HG03457 (cell line): Measurements from ENCODE around the gene HIPK4.
"Not testable (repeated sequence)": the region's sequence is repeated elsewhere in the genome, so short reads cannot be mapped to it uniquely, and the experiment has no call there.

Experiments
- ATAC-seq: cut with Tn5 transposase; IDR thresholded peaks from one replicate; pipeline ENCODE4 v1.9.1; 2021; ENCODE audit warnings: moderate number of reproducible peaks; ENCODE audit not compliant: unreplicated experiment

The HIPK4 gene

GRCh38 chr19:40390084-40390742, at the start of gene HIPK4:
Gene HIPK4 (minus strand): TSS chr19:40390181. CDS start chr19:40389902, 279 bp downstream.
- no peak for ATAC-seq

GRCh38 chr19:40438284-40438683, 48.3 kb upstream of the HIPK4 start:
- ATAC-seq = no peak

DNA sequence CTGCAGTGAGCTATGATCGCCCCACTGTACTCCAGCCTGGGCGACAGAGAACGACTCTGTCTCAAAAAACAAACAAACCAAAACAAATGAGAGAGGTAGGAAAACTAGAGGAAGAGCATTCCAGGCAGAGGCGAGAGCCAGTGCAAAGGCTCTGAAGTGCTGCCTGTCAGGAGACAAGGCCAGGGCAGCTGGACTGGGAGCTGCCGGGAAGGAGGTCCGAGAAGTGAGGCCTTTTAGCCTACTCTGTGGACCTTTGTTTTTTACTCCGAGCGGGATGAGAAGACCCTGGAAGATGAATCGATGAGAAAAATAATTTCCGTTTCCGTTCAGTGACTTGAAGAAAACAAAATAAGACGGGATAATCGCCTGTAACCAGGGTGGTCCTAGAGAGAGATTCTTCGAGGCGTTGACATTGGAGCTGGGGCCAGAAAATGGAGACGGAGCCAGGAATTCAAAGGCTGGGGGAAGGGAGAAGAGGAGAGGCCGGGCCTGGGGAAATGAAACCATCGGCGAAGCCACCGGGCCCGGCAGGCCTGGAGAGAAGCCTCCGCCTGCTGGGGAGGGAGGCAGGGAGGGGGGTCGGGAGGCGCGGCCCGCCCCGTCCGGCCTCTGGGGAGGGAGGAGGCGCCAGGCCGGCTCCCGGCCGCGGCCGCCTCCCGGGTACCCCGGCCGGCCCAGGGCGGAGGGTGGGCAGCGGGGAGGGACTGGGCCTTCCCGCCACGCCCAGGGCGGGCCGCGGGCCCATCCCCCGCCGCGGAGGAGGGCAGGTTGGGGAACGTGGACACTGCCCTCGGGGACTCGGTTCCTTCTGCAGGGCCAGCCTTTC, 43.6 kb upstream of the HIPK4 start:
- no peak for ATAC-seq

GRCh38 chr19:40432760-40433159, 42.8 kb upstream of the HIPK4 start:
- ATAC-seq = not testable (repeated sequence)

GRCh38 chr19:40431698-40432097, 41.7 kb upstream of the HIPK4 start:
- ATAC-seq = no peak

DNA sequence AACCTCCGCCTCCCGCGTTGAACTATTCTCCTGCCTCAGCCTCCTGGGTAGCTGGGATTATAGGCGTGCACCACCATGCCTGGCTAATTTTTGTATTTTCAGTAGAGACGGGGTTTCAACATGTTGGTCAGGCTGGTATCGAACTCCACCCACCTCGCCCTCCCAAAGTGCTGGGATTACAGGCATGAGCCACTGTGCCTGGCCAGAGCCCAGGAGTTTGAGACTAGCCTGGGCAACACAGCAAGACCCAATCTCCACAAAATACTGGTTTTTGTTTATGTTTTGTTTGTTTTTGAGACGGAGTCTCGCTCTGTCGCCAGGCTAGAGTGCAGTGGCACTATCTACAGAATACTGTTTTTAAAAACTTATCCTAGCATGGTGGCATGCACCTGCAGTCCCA, 40.3 kb upstream of the HIPK4 start:
- ATAC-seq = not testable (repeated sequence)

DNA sequence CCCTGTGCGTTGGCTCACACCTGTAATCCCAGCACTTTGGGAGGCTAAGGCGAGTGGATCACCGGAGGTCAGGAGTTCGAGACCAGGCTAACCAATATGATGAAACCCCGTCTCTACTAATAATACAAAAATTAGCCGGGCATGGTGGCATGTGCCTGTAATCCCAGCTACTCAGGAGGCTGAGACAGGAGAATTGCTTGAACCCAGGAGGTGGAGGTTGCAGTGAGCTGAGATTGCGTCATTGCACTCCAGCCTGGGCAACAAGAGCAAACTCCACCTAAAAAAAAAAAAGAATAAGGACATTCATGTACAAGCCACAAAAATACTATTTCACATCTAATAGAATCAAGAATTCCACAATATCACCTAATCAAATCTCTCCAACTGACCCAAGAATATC, 38.2 kb upstream of the HIPK4 start:
- ATAC-seq = not testable (repeated sequence)

DNA sequence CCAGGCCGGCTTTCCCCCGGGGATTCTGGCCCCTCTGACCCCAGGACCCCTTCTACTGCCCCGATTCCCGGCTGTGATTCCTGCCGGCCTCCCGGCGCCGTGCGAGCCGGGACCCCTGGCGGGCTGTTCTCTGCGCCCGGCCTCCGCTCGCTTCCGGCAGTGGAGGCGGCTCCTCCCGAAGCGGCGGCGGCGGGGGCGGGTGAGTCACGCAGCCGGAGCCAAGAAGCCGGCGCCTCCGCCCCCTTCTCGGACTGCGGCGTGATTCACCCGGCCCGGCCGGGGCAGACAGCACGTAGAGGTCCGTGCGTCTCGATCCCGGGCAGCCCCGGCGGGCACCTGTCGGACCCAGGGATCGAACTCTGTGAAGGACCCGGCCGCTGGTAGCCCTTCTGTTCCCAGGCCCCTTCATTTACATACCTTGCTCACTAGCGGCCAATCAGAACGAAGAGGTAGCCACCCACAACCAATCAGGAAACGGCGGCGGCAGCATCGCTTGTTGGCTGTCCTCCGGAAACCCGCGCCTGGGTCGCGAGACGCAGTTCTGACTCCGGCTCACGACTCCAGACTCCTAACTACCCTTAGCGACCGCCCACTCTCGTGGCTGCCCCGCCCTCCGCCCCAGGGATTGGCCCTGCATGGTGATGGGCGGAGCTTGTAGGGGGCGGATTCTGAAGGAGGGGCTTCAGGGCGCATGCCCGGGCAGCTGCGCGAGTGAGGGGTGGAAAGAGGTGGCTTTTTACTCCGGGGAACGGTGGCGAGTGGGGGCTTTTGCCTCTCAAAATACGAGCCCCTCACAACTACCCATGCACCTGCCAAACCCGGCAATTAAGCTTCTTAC, 35.7 kb upstream of the HIPK4 start, which contains the start of gene SERTAD1:
Gene SERTAD1, minus strand, starts transcription at position 543 of the 838 bp plus-strand sequence. CDS start 2,446 bp downstream, outside the sequence.
- ATAC-seq = peak; percentile 65

DNA sequence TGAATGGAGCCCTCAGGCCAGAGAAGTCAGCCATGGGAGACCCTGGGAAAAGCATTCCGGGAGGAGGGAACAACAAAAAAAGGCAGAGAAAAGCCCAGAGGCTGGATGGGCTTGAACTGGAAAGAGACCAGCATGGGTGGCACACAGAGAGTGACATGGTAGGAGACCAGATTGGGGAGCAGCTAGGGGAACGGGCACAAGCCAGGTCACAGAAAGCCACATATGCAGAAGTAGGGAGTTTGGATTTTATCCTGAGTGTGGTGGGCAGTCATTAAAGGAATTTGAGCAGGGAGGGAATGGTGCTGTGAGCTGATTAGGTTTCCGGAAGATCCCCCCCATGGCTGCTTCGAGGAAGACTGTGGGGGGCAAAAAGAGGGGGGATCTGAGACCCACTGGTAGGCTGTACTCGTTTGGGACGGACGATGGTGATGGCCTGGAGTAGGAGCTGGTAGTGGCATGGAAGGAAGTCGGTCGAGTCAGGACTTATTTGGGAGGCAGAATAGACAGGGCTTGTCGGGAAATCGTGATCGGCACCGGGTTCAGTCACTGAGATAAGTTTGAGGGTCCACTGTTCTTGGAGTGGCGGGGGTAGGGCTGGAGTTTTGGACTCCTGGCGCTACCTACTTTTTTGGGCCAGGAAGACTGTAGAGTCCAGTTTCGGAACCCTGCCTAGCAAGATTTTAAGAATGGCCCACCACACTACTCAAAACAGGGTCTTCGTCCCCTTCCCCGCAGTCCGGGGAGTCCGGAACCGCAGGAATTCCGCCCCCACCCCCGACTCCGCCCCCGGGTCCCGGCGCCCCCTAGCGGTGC, 34.9 kb upstream of the HIPK4 start:
- ATAC-seq = peak; percentile 10

DNA sequence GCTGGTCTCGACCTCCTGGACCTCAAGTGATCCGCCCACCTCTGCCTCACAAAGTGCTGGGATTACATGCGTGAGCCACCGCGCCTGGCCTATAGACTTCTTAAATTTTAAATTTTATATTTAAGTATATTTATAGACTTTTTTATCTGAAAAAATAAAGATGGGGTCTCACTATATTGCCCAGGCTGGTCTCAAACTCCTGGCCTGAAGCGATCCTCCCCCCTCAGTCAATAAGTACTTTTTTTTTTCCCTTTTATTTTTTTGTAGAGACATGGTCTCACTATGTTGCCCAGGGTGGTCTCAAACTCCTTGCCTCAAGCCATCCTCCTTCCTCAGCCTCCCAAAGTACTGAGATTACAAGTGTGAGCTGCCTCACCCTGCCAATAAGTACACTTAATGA, 34.0 kb upstream of the HIPK4 start:
- no peak for ATAC-seq

DNA sequence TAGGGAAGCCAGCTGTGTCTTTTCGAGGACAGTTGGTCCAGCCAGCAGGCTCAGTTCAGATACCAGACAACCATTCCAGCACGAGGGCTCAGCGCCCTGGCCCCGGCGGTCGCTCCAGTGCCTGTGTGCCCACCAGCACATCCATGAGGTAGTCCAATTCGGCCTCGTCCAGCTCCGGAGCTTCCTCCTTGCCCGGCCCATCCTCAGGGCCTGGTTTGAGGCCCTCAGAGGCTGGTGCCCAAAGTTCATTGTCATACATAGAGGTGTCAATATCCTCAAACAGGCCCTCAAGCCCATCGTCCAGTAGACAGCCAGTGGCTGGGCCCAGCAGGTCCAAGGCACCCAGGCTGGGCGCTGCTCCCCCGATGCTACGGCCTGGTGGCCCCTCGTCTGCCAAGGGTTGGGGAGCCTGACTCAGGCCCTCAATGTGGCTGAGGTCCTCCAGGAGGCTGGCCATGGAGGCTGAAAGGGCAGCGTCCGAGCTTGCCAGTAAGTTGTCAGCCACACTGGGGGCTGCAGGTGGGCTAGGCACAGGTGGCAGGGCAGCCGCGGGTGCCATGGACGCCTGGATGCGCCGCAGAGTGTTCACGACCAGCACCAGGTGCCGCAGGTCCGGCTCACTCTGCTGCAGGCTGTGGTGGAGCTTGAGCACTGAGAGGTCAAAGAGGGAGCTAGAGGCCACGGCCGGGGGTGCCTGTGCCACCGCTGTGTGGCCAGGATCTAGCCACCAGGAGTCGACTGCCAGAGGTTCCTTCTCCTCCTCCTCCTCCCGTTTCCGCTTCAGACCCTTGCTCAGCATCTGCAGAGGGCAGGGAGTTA, 33.0 kb upstream of the HIPK4 start:
- ATAC-seq = no peak

DNA sequence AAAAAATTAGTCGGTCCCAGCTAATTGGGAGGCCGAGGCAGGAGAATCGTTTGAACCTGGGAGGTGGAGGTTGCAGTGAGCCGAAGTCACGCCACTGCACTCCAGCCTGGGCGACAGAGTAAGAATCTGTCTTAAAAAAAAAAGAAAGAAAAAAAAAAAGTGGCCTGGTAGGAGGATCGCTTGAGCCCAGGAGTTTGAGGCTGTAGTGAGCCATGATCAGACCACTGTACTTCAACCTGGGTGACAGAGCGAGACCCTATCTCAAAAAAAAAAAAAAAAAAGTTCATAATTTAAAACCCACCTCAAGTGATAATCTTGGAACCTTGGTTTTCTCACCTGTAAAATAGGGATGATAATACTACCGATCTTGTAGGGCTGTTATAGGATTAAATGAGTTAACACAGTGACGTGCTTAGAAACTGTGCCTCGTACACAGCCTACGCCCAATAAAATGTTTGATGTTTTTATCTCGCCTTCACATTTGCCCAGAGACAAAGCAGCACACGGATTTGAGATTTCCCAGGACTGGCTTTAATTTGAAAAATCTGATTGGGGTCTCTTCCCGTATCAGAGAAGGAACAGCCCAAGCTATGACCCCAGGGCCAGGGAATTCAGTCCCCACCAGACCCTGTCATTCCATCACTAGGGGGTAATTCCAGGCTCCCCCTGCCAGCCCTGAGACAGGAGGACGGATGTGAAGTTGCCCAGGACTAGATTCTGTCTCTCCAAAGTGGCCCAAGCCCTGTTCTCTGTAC, 32.2 kb upstream of the HIPK4 start:
- ATAC-seq = no peak

GRCh38 chr19:40420766-40421765, 31.1 kb upstream of the HIPK4 start:
- no peak for ATAC-seq

DNA sequence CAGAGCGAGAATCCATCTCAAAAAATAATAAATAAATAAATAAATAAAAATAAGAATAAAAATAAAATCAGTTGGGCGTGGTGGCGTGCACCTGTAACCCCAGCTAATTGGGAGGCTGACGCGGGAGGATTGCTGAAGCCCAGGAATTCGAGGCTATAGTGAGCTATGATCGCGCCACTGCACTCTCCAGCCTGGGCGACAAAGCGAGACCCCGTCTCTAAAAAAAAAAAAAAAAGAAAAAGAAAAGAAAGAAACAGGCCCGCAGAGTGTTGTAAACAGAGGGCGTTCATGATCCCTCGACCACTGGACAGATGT, 30.4 kb upstream of the HIPK4 start:
- ATAC-seq = no peak

DNA sequence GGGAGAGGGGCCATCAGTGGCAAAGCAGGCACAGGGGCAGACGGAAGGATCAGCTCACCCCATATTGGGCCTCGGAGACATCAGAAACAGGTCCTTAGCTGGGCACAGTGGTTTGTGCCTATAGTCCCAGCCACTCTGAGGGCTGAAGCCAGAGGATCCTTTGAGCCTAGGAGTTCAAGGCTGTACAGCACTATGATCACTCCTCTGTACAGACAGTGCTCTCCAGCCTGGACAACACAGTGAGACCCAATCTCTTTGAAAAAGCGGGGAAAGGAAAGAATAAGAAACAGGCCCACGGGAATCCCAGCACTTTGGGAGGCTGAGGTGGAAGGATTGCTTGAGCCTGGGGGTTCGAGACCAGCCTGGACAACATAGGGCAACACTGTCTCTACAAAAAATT, 29.8 kb upstream of the HIPK4 start:
- ATAC-seq = no peak

DNA sequence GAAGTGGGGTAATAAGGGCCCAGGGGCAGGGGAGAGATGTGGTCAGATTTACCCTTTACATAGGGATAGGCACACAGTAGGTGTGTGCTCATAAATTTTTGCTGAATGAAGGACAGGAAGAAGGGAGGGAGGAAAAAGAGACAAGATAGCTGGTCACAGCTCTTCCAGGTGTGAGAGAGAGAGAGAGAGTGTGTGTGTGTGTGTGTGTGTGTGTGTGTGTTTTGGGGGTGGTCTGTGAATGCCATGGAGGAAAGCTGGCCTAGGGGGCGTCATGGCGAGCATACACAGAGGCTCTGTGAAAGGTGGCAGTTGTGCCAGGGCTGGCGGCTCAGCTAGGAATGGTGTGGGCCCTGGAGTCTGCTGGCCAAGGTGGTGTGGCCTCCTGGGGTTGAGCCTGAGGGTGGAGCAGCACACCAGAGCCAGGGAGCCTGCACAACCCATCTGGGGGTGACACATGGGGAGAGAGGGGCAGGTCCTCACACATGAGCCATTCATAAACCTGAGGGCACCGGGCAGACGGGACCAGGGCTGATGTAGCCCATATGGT, 29.2 kb upstream of the HIPK4 start:
- ATAC-seq = no peak

DNA sequence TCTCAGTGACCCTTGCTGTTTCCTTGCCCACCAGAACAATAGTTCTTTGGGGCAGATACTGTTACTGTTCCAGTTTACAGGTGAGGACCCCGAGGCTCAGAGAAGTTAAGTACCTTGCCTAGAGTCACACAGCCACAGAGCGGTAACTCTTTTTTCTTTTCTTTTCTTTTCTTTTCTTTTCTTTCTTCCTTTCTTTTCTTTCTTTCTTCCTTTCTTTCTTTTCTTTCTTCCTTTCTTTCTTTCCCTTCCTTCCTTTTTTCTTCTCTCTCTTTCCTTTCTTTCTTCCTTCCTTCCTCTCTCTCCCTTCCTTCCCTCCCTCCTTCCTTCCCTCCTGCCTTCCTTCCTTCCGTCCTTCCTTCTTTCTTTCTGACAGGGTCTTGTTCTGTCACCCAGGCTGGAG, 28.1 kb upstream of the HIPK4 start:
- ATAC-seq = no peak

DNA sequence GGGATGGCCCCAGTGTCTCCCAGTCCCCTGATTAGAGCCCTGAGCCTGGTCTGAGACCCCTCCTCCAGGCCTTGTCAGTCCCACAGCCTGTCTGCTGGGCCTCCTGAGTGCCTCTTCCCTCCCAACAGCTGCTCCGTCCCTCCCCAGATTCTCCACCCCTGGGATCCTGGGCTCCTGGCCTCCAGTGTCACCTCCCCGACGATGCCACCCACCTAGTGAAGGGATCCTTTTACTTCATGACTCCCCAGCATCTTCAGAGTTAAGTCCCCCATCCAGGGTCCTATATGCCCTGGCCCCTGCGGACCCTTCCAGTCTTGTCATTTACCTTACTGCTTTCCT, 27.6 kb upstream of the HIPK4 start:
- ATAC-seq = no peak
